ENCODE data around the gene C1QTNF9.

- TF ChIP-seq, protein P1, sequence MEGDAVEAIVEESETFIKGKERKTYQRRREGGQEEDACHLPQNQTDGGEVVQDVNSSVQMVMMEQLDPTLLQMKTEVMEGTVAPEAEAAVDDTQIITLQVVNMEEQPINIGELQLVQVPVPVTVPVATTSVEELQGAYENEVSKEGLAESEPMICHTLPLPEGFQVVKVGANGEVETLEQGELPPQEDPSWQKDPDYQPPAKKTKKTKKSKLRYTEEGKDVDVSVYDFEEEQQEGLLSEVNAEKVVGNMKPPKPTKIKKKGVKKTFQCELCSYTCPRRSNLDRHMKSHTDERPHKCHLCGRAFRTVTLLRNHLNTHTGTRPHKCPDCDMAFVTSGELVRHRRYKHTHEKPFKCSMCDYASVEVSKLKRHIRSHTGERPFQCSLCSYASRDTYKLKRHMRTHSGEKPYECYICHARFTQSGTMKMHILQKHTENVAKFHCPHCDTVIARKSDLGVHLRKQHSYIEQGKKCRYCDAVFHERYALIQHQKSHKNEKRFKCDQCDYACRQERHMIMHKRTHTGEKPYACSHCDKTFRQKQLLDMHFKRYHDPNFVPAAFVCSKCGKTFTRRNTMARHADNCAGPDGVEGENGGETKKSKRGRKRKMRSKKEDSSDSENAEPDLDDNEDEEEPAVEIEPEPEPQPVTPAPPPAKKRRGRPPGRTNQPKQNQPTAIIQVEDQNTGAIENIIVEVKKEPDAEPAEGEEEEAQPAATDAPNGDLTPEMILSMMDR (IDR thresholded peaks at IDR 0.05): no peak
- no peak for TF ChIP-seq POLR2A (IDR thresholded peaks at IDR 0.05)
Observed at GRCh38 chr13:24301434-24301833, 7.9 kb upstream of the C1QTNF9 start.

Data from right lobe of liver (tissue), 4 donors.